Gastroesophageal sphincter (tissue), 4 donors: Measurements from ENCODE around the gene NFIL3. TPM values are rescaled to one million over a fixed set of nuclear protein-coding genes. Genes with fewer than 3 reads are reported as not detected.
"Not testable (repeated sequence)": the region's sequence is repeated elsewhere in the genome, so short reads cannot be mapped to it uniquely, and the experiment has no call there.

Experiments used
- ATAC-seq: fragments of 150-250 bp; one replicate; pipeline ENCODE4 v1.9.1; 2016; ENCODE audit warnings: mild to moderate bottlenecking, moderate library complexity
- H3K27ac ChIP-seq, 4 donors: fragments of 200-600 bp; sonication (generic) in 3 of 4; 1 replicate in 3 of 4; 2 replicates in 1 of 4; pipeline ENCODE4 v1.5.1; 2016 to 2019
- H3K27me3 ChIP-seq: fragments of 200-600 bp; sonication (generic); one replicate; pipeline ENCODE4 v1.5.1; 2019
- H3K36me3 ChIP-seq, 2 donors: fragments of 200-600 bp; sonication (generic); one replicate each; pipeline ENCODE4 v1.5.1; 2019; ENCODE audit warnings: control low read depth in 1 of 2
- H3K4me1 ChIP-seq, 3 donors: fragments of 200-600 bp; sonication (generic); 1 replicate in 2 of 3; 2 replicates in 1 of 3; pipeline ENCODE4 v1.5.1; 2016 to 2019; ENCODE audit warnings: control low read depth in 2 of 3
- H3K4me3 ChIP-seq, 2 donors: fragments of 200-600 bp; sonication (generic); one replicate each; pipeline ENCODE4 v1.5.1; 2019; ENCODE audit warnings: mild to moderate bottlenecking in 1 of 2, moderate library complexity in 1 of 2
- H3K9me3 ChIP-seq, 3 donors: fragments of 200-600 bp; sonication (generic); one replicate each; pipeline ENCODE4 v1.5.1; 2017 to 2019; ENCODE audit warnings: control low read depth in 2 of 3
- EP300 ChIP-seq: sonication (generic); formaldehyde crosslinking; IDR thresholded peaks from one replicate; pipeline ENCODE4 v1.6.1; 2017; ENCODE audit warnings: antibody characterized with exemption, mild to moderate bottlenecking
- POLR2A ChIP-seq, 2 donors: fragments of 450-650 bp; IDR thresholded peaks; one replicate each; pipeline ENCODE4 v1.6.1; 2017; ENCODE audit warnings: antibody characterized with exemption in 2 of 2, mild to moderate bottlenecking in 2 of 2, moderate library complexity in 1 of 2
- POLR2AphosphoS5 ChIP-seq: sonication (generic); formaldehyde crosslinking; IDR thresholded peaks from one replicate; pipeline ENCODE4 v1.6.1; 2017; ENCODE audit warnings: antibody characterized with exemption
- WGBS, 2 donors: methylation state at CpG; one replicate each; pipeline ENCODE4 v1.1.5; 2018; ENCODE audit warnings: low coverage in 1 of 2; 5-methylcytosine and 5-hydroxymethylcytosine counted together
- total RNA-seq, 4 donors: library from RNA; depleted of rRNA; stranded (reverse); fragments of >200 nt; gene quantifications; one replicate each; pipeline ENCODE4 v1.1.0, GENCODE V29; 2016
- TF ChIP-seq, protein P1 (sequence below), 4 experiments: fragments of 200-600 bp in 2 of 4; fragments of 450-650 bp in 2 of 4; sonication (generic) in 1 of 4; IDR thresholded peaks; one replicate each; pipeline ENCODE4 v1.5.1; 2017 to 2019; ENCODE audit warnings: antibody characterized with exemption in 4 of 4, mild to moderate bottlenecking in 2 of 4, moderate library complexity in 2 of 4

Gene NFIL3
- total RNA-seq, 4 donors from 2014 or later = 16.8 to 64.8 (median 28.2) TPM

DNA sequence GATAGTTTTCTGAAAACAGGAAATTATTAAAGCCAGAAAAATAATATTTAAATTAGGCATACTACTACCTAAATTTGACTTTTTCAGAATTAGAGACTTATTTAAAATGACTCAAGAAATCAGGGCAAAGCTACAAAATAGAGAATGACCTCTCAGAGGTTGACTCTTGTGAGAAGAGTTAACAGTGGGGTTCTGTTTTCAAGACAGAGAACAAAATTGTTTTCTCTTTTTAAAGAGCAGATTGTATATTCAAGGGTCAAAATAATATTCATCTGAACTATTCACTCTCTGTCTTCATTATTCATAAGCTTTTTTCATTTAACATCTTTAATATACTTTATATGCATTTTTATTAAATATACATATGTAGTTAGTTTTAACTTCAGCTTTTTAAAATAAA lies 40.1 kb downstream of the NFIL3 start:
- H3K4me1 ChIP-seq = no peaks in the 10 kb centered on the region
- no peaks in the 10 kb centered on the region for H3K27me3 ChIP-seq
- no peaks in the 10 kb centered on the region for H3K9me3 ChIP-seq
- no peak overlapping the region for H3K4me3 ChIP-seq
- no peak overlapping the region for H3K27ac ChIP-seq
- TF ChIP-seq POLR2AphosphoS5 = no peak
- TF ChIP-seq, protein P1, sequence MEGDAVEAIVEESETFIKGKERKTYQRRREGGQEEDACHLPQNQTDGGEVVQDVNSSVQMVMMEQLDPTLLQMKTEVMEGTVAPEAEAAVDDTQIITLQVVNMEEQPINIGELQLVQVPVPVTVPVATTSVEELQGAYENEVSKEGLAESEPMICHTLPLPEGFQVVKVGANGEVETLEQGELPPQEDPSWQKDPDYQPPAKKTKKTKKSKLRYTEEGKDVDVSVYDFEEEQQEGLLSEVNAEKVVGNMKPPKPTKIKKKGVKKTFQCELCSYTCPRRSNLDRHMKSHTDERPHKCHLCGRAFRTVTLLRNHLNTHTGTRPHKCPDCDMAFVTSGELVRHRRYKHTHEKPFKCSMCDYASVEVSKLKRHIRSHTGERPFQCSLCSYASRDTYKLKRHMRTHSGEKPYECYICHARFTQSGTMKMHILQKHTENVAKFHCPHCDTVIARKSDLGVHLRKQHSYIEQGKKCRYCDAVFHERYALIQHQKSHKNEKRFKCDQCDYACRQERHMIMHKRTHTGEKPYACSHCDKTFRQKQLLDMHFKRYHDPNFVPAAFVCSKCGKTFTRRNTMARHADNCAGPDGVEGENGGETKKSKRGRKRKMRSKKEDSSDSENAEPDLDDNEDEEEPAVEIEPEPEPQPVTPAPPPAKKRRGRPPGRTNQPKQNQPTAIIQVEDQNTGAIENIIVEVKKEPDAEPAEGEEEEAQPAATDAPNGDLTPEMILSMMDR (IDR thresholded peaks at IDR 0.05) = no peak
- no peak for TF ChIP-seq POLR2A (IDR thresholded peaks at IDR 0.05)
- no peak for TF ChIP-seq EP300
- no peak for ATAC-seq
- no peaks in the 10 kb centered on the region for H3K36me3 ChIP-seq

DNA sequence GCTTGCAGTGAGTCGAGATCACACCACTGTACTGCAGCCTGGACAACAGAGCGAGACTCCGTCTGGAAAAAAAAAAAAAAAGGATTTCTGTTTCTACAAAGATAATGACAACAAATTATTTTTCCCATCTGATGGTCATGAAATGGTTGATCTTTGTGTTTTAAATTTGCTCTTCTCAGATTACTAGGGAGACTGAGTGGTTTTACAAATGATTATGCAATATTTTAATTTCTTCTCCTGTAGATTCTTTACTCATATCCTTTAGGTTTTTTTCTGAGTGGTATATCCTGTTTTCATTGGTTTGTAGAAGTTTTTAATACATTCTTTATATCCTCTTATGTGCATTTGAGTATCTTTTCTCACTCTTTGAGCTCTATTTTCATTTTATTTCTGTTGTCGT lies 41.3 kb downstream of the NFIL3 start:
- Histone ChIP-seq H3K9me3 (no peaks in the 10 kb centered on the region), H3K27me3 (no peaks in the 10 kb centered on the region), H3K27ac (no peak overlapping the region), H3K36me3 (no peaks in the 10 kb centered on the region), H3K4me1 (no peaks in the 10 kb centered on the region), H3K4me3 (no peak overlapping the region)
- TF ChIP-seq EP300 (no peak), POLR2A (IDR thresholded peaks at IDR 0.05) (no peak)
- 89 to 91% methylated on average over 4 of the region's 4 CpGs for WGBS, 2 donors
- no peak for ATAC-seq

DNA sequence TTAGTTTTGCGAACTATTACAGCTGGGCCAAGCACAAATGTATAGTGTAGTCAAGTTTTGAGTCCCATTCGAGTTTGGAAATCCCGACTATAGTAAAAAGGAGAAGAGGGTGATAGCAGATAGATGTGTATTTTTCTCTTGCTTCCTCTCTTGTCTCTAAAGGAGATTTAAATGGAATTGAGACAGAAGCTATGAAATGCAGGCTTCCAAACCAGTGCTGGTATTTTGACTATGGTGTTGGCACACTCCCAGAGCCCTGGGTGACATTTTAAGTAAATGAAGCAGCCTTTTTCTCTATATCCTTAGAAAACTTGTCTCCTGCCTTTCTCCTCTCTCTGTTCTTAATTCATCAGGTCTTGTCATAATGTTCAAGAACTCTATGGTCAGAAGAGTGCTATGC lies 44.2 kb downstream of the NFIL3 start:
- no peak for ATAC-seq
- Histone ChIP-seq H3K27me3 (no peaks in the 10 kb centered on the region), H3K4me1 (no peaks in the 10 kb centered on the region), H3K36me3 (no peaks in the 10 kb centered on the region), H3K9me3 (no peaks in the 10 kb centered on the region), H3K27ac (no peak overlapping the region), H3K4me3 (no peak overlapping the region)
- TF ChIP-seq EP300 = no peak
- no peak for TF ChIP-seq POLR2A (IDR thresholded peaks at IDR 0.05)
- no peak for TF ChIP-seq POLR2AphosphoS5
- TF ChIP-seq, protein P1 (IDR thresholded peaks at IDR 0.05) = no peak
- WGBS, 2 donors = 72 to 93% methylated on average over 3 of the region's 3 CpGs

DNA sequence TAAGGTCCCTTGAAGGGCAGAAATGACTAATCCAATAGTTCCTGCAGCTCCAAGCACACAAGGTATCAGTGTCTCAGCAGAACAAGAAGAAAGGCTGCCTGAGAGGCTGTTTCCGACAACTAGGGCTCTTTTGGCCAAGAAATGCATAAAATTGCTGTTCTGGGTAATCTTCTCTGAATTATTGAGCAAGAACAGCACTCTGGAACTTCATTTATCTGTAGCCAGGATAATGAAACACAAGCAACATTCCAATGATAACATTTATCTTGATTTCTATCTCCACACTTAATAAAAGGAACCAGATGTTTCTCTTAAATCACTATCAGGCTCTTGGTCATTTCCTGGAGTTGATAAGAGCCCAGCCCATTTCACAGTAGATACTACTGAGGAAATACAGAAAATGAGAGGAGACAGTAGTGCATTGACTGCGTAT lies 44.9 kb downstream of the NFIL3 start:
- peak; percentile 71 for ATAC-seq
- WGBS, 2 donors = 66 to 80% methylated on average over 2 of the region's 2 CpGs

DNA sequence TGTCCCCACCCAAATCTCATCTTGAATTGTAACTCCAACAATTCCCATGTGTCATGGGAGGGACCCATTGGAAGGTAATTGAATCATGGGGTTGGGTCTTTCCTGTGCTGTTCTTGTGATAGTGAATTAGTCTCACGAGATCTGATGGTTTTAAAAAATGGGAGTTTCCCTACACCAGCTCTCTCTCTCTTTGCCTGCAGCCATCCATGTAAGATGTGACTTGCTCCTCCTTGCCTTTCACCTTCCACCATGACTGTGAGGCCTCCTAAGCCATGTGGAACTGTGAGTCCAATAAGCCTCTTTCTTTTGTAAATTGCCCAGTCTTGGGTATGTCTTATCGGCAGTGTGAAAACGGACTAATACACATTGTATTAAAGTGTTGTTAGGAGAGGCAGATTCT lies 45.6 kb downstream of the NFIL3 start:
- not testable (repeated sequence) for H3K36me3 ChIP-seq

More for the DNA sequence above, 44.9 kb downstream of the NFIL3 start:
- Histone ChIP-seq H3K4me3 (no peak overlapping the region), H3K4me1 (no peaks in the 10 kb centered on the region), H3K9me3 (no peaks in the 10 kb centered on the region), H3K27ac (no peak overlapping the region), H3K36me3 (no peaks in the 10 kb centered on the region), H3K27me3 (no peaks in the 10 kb centered on the region)
- no peak for TF ChIP-seq EP300
- TF ChIP-seq POLR2AphosphoS5 = peak; percentile 3

DNA sequence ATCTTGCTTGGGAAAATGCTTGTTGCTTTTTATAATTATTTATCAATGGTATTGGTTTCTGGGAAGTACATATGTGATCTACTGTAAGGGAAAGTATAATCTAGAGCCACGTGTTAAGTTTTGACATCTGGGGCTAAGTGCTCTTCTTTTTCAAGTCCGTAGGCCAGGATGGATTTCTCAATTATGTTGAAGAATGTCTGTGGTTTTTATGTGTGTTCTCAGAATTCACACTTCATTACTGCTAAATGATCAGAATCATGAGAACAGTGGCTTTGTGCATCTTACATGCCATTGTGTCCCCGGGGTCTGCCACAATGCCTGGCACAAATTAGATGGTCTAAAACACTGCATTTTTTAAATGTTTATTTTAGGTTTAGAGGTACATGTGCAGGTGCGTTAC lies 47.4 kb downstream of the NFIL3 start:
- H3K27me3 ChIP-seq = no peaks in the 10 kb centered on the region
- no peaks in the 10 kb centered on the region for H3K9me3 ChIP-seq
- WGBS, 2 donors = 78 to 94% methylated on average over 2 to 4 of the region's 4 CpGs
- no peak overlapping the region for H3K27ac ChIP-seq
- no peaks in the 10 kb centered on the region for H3K4me1 ChIP-seq
- TF ChIP-seq POLR2AphosphoS5 = no peak
- TF ChIP-seq POLR2A (IDR thresholded peaks at IDR 0.05) = no peak
- TF ChIP-seq, protein P1 (IDR thresholded peaks at IDR 0.05) = no peak
- TF ChIP-seq EP300 = no peak
- ATAC-seq = no peak
- H3K36me3 ChIP-seq = no peaks in the 10 kb centered on the region
- H3K4me3 ChIP-seq = no peak overlapping the region

More for the DNA sequence above, 45.6 kb downstream of the NFIL3 start:
- H3K27me3 ChIP-seq, H3K27ac ChIP-seq, H3K4me1 ChIP-seq, H3K9me3 ChIP-seq, ATAC-seq, H3K4me3 ChIP-seq: not testable (repeated sequence)
- WGBS, 2 donors = 87 to 100% methylated on average over 3 of the region's 3 CpGs
